Spinal cord (tissue), 10 donors: ENCODE measurements around the gene WDR35. TPM values are rescaled to one million over a fixed set of nuclear protein-coding genes. Genes with fewer than 3 reads are reported as not detected.
"Not testable (repeated sequence)": the region's sequence is repeated elsewhere in the genome, so short reads cannot be mapped to it uniquely, and the experiment has no call there.

ENCODE experiments used
- DNase-seq, 6 donors: peaks; one replicate each; pipeline versions ENCODE4 v3.0.0 to v3.0.0-alpha.2; 2013 to 2015; ENCODE audit warnings: low spot score in 6 of 6, low read depth in 4 of 6
- H3K27ac ChIP-seq: one replicate; pipeline ENCODE4 v1.5.1; 2013; ENCODE audit warnings: low read depth, low read length, control low read depth
- H3K27me3 ChIP-seq: one replicate; pipeline ENCODE4 v1.6.1; 2013; ENCODE audit warnings: low read length; ENCODE audit not compliant: control insufficient read depth, insufficient read depth
- H3K36me3 ChIP-seq: one replicate; pipeline ENCODE4 v1.6.1; 2013; ENCODE audit warnings: low read length; ENCODE audit not compliant: control insufficient read depth, insufficient read depth
- H3K4me1 ChIP-seq: one replicate; pipeline ENCODE4 v1.6.1; 2013; ENCODE audit warnings: low read length; ENCODE audit not compliant: control insufficient read depth, insufficient read depth
- H3K4me3 ChIP-seq: one replicate; pipeline ENCODE4 v1.5.1; 2013; ENCODE audit warnings: low read depth, low read length, control low read depth
- H3K9me3 ChIP-seq: one replicate; pipeline ENCODE4 v1.6.1; 2013; ENCODE audit warnings: low read length; ENCODE audit not compliant: control insufficient read depth, insufficient read depth
- WGBS: methylation state at CpG from one replicate; pipeline ENCODE4 v1.1.5; 2013; ENCODE audit warnings: missing lambda C conversion rate; ENCODE audit not compliant: insufficient coverage; 5-methylcytosine and 5-hydroxymethylcytosine counted together
- polyA plus RNA-seq, 2 donors: library from polyadenylated mRNA; unstranded; fragments of 120-200 nt; gene quantifications; one replicate each; pipeline ENCODE4 v1.2.1, GENCODE V29; 2013; ENCODE audit not compliant: insufficient read length in 2 of 2
- total RNA-seq, 2 donors: library from RNA; depleted of rRNA in 1 of 2; stranded (reverse); fragments of 120-200 nt in 1 of 2; fragments of >200 nt in 1 of 2; gene quantifications; one replicate each; pipeline versions ENCODE4 v1.2.3 to v1.2.4, GENCODE V29; 2013 to 2014
- donor health status: healthy.

The WDR35 gene
- total and polyA plus RNA-seq, 4 donors: 15.1 to 28.4 (median 22.7) TPM

DNA sequence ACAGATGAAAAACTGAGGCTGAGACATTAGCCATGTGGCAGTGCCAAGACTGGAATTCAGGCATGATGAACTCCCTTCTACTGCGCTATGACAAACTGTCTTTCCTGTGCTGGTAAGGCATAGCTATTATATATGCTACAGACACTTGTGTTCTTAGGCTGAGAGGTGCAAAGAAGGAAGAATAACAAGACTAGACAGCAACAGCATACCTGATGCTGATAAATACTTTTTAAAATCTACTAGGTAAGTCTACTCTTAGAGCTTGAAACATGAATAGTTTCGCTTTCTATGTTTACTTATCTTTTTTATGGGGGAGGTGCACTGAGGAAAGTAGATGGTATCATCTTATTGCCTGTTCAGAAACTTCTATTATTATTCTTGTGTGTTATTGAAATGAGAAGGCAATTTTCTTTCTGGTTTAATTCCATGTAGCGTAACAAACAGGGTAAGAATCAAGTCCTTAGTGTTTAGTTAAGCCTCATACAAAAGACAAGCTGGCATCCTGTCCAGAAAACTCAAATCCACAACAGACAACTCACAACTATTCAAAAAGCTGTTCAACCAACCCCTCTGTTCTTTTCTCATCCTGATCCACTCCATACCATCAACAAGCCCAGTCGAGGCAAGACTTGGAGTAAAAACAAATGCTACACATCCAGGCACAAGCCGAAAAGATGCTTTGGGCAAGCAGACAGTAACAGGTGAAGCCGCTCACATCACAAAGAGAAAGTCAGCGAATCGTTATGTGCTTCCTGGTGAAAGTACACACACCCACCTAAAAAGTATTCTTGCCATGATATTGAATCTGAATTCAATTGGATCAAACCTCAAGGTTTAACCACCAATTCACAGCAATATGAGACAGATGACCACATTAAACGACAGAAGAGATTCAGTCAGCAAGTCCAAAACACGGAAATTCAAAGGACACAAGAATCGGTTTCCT lies 89.6 kb downstream of the WDR35 start:
- H3K27me3 ChIP-seq: no peaks in the 10 kb centered on the region
- H3K27ac ChIP-seq: no peak overlapping the region
- H3K4me3 ChIP-seq: peak overlapping the region; percentile 96
- no peak for DNase-seq
- 22% methylated on average over 6 of the region's 11 CpGs for WGBS
- peaks cover 8% of the 10 kb centered on the region for H3K4me1 ChIP-seq
- H3K36me3 ChIP-seq: no peaks in the 10 kb centered on the region
- no peaks in the 10 kb centered on the region for H3K9me3 ChIP-seq

DNA sequence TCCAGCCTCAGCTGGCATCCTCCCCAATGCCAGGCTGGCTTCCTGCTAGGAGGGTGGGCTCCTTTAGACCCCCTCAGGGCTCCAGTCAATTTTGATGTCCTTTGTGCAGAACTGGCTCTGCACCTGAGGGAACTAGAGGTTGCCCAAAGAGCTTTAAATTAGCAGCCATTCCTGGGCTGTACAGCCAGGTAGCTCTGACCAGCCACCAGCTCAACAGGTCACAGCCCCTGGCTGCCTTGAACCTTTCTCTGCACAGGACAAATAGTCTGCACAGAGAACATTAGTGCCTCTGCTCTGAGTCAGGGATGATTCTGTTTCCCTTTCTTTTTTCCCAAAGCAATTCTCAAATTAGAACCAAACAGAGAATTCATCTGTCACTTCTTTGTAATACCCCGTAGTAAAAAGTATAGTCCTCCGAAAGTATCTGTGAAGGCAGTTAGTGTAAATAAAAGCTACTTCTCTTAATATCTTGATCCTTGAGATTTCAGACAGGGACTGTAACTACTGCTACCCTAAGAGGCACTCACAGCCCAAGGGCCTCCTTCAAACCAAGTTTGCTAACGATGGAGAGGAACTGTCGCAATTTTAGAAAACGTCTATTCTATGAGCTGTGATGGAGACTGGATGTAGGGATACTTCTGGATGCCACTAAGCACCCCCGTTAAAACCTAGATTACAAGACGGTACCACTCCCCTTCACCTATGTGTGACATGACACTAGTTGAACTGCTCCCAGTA lies 91.1 kb downstream of the WDR35 start:
- Histone ChIP-seq H3K36me3 (no peaks in the 10 kb centered on the region), H3K27me3 (no peaks in the 10 kb centered on the region), H3K4me3 (no peak overlapping the region), H3K27ac (no peak overlapping the region), H3K4me1 (peaks cover 8% of the 10 kb centered on the region), H3K9me3 (no peaks in the 10 kb centered on the region)
- no peak for DNase-seq
- no CpG with 5 or more reads among the region's 7 CpGs for WGBS

DNA sequence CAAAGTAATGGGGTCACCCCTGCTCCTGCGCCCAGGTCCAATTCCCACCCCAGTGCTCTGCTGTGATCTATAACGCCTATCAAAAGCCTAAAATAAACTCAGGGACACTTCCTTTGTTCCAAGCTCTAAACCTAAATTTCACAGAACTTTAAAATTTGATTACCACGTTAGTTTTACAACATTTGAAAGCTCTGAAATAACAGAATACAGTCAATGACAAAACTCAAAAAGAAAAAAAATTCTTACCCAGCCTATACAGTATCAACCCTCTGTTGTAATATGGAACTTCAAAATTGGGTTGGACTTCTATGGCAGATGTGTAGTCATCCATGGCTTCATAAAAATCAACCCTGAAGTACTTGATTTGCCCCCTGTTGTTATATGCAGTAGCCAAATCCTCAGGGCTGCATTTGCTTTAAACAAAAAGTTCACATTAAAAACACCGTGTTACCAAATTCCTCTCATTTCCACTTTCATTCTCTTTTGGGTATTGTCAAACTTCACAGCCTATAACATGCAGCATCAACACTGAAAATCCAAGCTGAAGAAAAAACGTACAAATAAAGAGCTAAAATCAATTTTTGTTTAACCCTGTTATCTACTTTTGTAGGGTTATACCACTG lies 92.2 kb downstream of the WDR35 start:
- H3K4me1 ChIP-seq: peaks cover 8% of the 10 kb centered on the region
- 55% methylated on average over 3 of the region's 5 CpGs for WGBS
- no peaks in the 10 kb centered on the region for H3K27me3 ChIP-seq
- H3K4me3 ChIP-seq: no peak overlapping the region
- H3K27ac ChIP-seq: no peak overlapping the region
- peak in 1 of 6 donors; percentile 18 for DNase-seq
- H3K36me3 ChIP-seq: no peaks in the 10 kb centered on the region
- H3K9me3 ChIP-seq: no peaks in the 10 kb centered on the region

DNA sequence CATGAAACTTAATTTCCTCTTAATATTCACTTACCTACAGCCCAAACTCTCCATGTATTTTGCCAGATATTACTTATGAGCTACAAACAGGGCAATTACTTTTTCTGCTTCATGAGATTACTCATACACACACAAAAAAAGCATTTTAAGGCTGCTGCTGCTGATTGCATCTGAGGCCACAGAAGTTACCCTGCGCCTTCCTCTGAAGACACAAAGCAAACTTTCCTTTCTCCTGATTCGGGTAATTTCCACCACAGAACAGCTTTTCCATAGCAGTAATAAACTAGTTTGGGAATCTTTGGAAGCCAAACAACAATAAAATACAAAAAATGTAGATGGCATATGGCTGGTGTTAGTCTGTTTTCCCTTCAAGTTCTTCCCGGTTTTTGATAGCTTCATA lies 94.4 kb downstream of the WDR35 start:
- Histone ChIP-seq H3K4me3 (no peak overlapping the region), H3K27me3 (no peaks in the 10 kb centered on the region), H3K27ac (no peak overlapping the region), H3K4me1 (peaks cover 8% of the 10 kb centered on the region), H3K9me3 (no peaks in the 10 kb centered on the region), H3K36me3 (no peaks in the 10 kb centered on the region)
- WGBS: no CpG with 5 or more reads among the region's 3 CpGs
- no peak for DNase-seq

DNA sequence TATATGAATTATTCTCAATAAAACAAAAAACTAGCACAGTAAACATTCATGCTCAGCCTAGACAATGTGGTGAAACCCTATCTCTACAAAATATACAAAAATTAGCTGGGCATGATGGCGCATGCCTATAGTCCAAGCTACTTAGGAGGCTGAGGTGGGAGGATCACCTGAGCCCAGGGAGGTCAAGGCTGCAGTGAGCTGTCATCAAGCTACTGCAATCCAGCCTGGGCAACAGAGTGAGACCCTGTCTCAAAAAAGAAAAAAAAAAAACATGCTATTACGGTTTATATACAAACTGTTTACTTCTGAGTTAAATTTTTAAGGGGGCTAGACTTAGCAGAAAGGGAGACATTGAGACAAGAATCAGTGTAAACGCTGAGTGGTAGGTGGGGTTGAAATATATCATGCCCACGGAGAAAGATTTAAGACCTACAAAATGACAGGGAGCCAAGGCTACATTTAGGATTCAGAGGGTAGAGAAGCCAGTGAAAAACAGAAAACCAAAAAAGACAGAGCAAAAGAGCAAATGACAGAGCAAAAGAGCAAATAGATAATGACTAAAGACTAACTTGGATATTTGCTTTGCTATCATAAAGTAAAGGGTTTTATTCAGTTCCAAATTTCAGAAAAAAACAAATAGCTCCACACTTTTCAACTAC lies 95.6 kb downstream of the WDR35 start:
- DNase-seq: no peak
- WGBS: 86% methylated on average over 2 of the region's 4 CpGs

DNA sequence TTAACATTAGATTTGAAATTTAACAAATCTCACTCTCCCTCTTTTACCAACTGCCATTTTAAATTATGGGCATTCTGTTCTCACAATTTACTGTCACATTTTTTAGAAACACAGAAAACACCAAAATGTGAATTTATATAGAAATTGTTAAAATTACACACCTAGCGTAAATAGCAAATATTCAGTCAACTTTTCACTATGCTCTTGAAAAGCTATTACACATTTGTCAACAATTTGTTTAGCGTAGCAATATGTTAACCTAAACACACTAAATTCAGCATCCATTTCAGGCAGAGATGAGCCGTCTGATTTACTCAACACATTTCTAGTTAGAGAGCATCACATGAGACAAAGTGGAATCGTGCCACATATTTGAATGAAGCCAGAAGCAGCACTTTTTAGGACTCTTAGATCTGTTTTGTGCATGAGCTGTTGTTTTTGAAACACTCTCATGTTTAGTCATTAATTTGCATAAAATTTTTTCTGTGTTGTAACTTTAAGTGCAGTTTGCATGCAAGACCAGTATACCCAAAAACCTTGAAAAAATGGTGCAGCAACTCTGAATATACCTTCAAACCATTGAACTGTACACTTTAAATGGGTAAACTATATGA lies 96.3 kb downstream of the WDR35 start:
- no peaks in the 10 kb centered on the region for H3K36me3 ChIP-seq
- 100% methylated on average over 4 of the region's 4 CpGs for WGBS
- peak in 1 of 6 donors; percentile 80 for DNase-seq

More for the DNA sequence above, 95.6 kb downstream of the WDR35 start:
- Histone ChIP-seq H3K9me3 (no peaks in the 10 kb centered on the region), H3K36me3 (no peaks in the 10 kb centered on the region), H3K27ac (no peak overlapping the region), H3K4me1 (peaks cover 8% of the 10 kb centered on the region), H3K4me3 (no peak overlapping the region), H3K27me3 (no peaks in the 10 kb centered on the region)

DNA sequence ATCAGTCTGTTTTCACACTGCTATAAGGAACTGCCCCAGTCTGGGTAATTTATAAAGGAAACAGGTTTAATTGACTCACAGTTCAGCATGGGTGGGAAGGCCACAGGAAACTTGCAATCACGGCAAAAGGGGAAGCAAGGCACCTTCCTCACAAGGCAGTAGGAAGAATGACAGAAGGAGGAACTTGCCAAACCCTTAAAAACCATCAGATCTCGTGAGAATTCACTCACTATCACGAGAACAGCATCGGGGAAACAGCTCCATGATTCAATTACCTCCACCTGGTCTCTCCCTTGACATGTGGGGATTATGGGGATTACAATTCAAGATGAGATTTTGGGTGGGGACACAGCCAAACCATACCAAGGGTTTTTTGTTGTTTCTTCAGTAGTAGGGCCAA lies 97.9 kb downstream of the WDR35 start:
- no CpG with 5 or more reads among the region's 4 CpGs for WGBS

More for the DNA sequence above, 96.3 kb downstream of the WDR35 start:
- Histone ChIP-seq H3K27me3 (no peaks in the 10 kb centered on the region), H3K4me1 (peaks cover 7% of the 10 kb centered on the region), H3K9me3 (no peaks in the 10 kb centered on the region), H3K27ac (no peak overlapping the region), H3K4me3 (no peak overlapping the region)

DNA sequence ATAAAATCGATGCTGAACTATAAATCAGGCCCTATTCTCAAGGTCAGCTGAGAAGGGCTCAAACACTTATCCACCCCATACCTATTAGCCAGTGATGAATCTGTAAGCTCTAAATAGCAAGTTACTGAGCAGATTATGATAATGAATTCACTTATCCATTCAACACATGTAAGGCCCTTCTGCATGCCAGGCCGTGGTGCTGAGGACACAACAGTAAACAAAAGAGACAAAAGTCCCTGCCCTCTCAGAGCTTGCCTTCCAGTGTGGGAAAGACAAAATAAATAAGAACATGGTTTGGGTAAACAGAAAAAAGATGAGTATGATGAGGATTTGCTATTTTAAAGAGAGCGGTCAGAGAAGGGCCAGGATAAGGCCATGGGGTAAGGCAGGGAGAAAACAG lies 99.8 kb downstream of the WDR35 start:
- no peak overlapping the region for H3K27ac ChIP-seq
- DNase-seq: no peak
- H3K27me3 ChIP-seq: no peaks in the 10 kb centered on the region
- WGBS: 93% methylated on average over 1 of the region's 3 CpGs
- no peaks in the 10 kb centered on the region for H3K9me3 ChIP-seq
- H3K4me1 ChIP-seq: no peaks in the 10 kb centered on the region
- peaks cover 2% of the 10 kb centered on the region for H3K36me3 ChIP-seq
- no peak overlapping the region for H3K4me3 ChIP-seq

More for the DNA sequence above, 97.9 kb downstream of the WDR35 start:
- not testable (repeated sequence) for H3K4me1 ChIP-seq, H3K4me3 ChIP-seq, H3K27ac ChIP-seq, H3K36me3 ChIP-seq, DNase-seq, H3K27me3 ChIP-seq, H3K9me3 ChIP-seq

DNA sequence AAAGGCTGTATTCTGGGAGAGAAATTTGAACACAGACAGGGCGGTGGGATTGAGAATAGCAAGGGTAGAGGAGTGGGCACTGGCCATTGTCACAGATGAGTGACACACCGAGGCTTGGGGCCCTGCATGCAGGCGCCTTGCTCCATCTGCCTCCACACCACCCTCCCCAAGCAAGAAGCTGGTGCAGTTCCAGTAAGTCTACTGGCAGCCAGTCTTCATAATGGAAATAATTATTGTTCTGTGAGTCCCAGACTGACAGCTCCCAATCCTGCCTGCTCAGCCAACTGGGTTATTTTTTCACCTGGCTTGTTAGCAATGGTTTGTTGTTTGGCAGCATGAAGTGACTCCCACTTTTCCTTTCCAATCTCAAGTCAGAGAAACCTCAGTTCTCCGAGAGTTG lies 101.1 kb downstream of the WDR35 start:
- H3K27ac ChIP-seq: no peak overlapping the region
- DNase-seq: no peak
- peaks cover 2% of the 10 kb centered on the region for H3K36me3 ChIP-seq
- no CpG with 5 or more reads among the region's 4 CpGs for WGBS
- no peaks in the 10 kb centered on the region for H3K9me3 ChIP-seq
- H3K4me3 ChIP-seq: no peak overlapping the region
- H3K27me3 ChIP-seq: no peaks in the 10 kb centered on the region
- no peaks in the 10 kb centered on the region for H3K4me1 ChIP-seq
